HepG2 (cell line): ENCODE data around the gene CREBRF. TPM values are rescaled to one million over a fixed set of nuclear protein-coding genes. Genes with fewer than 3 reads are reported as not detected.

ENCODE experiments used
- CEBPZ ChIP-seq: IDR thresholded peaks from 2 replicates; pipeline ENCODE4 v1.6.1; 2012; ENCODE audit warnings: low read length, improper control_type of control experiment
- ELF3 ChIP-seq: IDR thresholded peaks from 2 replicates; pipeline ENCODE4 v1.6.1; 2016; ENCODE audit warnings: missing genetic modification reagents, missing compliant biosample characterization
- FOXA3 ChIP-seq: IDR thresholded peaks from 2 replicates; pipeline ENCODE4 v1.6.1; 2016; ENCODE audit warnings: missing genetic modification reagents, missing compliant biosample characterization
- HHEX ChIP-seq: IDR thresholded peaks from 2 replicates; pipeline ENCODE4 v1.6.1; 2016; ENCODE audit warnings: control low read depth
- IKZF5 ChIP-seq: IDR thresholded peaks from 2 replicates; pipeline ENCODE4 v1.6.1; 2018; ENCODE audit warnings: missing genetic modification reagents, mild to moderate bottlenecking, missing compliant biosample characterization
- MAX ChIP-seq: IDR thresholded peaks from 2 replicates; pipeline ENCODE4 v1.6.1; 2012; ENCODE audit warnings: inconsistent platforms
- MED1 ChIP-seq: sonication (generic); formaldehyde crosslinking; IDR thresholded peaks from 2 replicates; pipeline ENCODE4 v1.4.0; 2020; ENCODE audit warnings: missing genetic modification reagents
- MEIS2 ChIP-seq: sonication (generic); formaldehyde crosslinking; IDR thresholded peaks from 2 replicates; pipeline ENCODE4 v1.9.0; 2021; ENCODE audit warnings: mild to moderate bottlenecking, missing genetic modification reagents
- MXD3 ChIP-seq: IDR thresholded peaks from 2 replicates; pipeline ENCODE4 v1.6.1; 2016; ENCODE audit warnings: mild to moderate bottlenecking, missing biosample characterization, missing genetic modification reagents
- NCOA1 ChIP-seq: sonication (generic); formaldehyde crosslinking; IDR thresholded peaks from 2 replicates; pipeline ENCODE4 v1.9.0; 2021; ENCODE audit warnings: missing genetic modification reagents
- NFKB2 ChIP-seq: sonication (generic); formaldehyde crosslinking; IDR thresholded peaks from 2 replicates; pipeline ENCODE4 v1.4.0; 2020; ENCODE audit warnings: missing genetic modification reagents, borderline replicate concordance
- NFYC ChIP-seq: IDR thresholded peaks from 2 replicates; pipeline ENCODE4 v1.6.1; 2016; ENCODE audit warnings: missing genetic modification reagents, missing compliant biosample characterization
- RARA ChIP-seq: IDR thresholded peaks from 2 replicates; pipeline ENCODE4 v1.6.1; 2016; ENCODE audit warnings: missing genetic modification reagents, missing compliant biosample characterization
- SP2 ChIP-seq: sonication (generic); formaldehyde crosslinking; IDR thresholded peaks from 2 replicates; pipeline ENCODE4 v1.5.1; 2020; ENCODE audit warnings: mild to moderate bottlenecking, missing genetic modification reagents
- SP4 ChIP-seq: sonication (generic); formaldehyde crosslinking; IDR thresholded peaks from 2 replicates; pipeline ENCODE4 v1.8.1; 2023; ENCODE audit warnings: mild to moderate bottlenecking, missing genetic modification reagents
- TFAP4 ChIP-seq: sonication (generic); IDR thresholded peaks from 2 replicates; pipeline ENCODE4 v1.6.1; 2016; ENCODE audit warnings: low read depth, borderline replicate concordance
- YY1 ChIP-seq: IDR thresholded peaks from 2 replicates; pipeline ENCODE4 v1.6.1; 2011; ENCODE audit warnings: low read length, low read depth, moderate library complexity, mild to moderate bottlenecking; ENCODE audit not compliant: insufficient read depth, insufficient replicate concordance
- ZBTB7B ChIP-seq: sonication (generic); formaldehyde crosslinking; IDR thresholded peaks from 2 replicates; pipeline ENCODE4 v1.4.0; 2020; ENCODE audit warnings: missing genetic modification reagents
- ZMAT3 ChIP-seq: sonication (generic); formaldehyde crosslinking; conservative IDR thresholded peaks from 2 replicates; pipeline ENCODE4 v1.7.0; 2021; ENCODE audit warnings: missing genetic modification reagents
- ZNF180 ChIP-seq: sonication (generic); formaldehyde crosslinking; IDR thresholded peaks from 2 replicates; pipeline ENCODE4 v1.4.0; 2020; ENCODE audit warnings: low read depth, missing genetic modification reagents, borderline replicate concordance
- ZNF414 ChIP-seq: sonication (generic); formaldehyde crosslinking; IDR thresholded peaks from 2 replicates; pipeline ENCODE4 v1.5.0; 2020; ENCODE audit warnings: missing genetic modification reagents
- ZNF430 ChIP-seq: sonication (generic); formaldehyde crosslinking; IDR thresholded peaks from 2 replicates; pipeline ENCODE4 v1.9.0; 2021; ENCODE audit warnings: mild to moderate bottlenecking, missing genetic modification reagents
- ZNF546 ChIP-seq: sonication (generic); formaldehyde crosslinking; conservative IDR thresholded peaks from 2 replicates; pipeline ENCODE4 v1.8.1; 2023; ENCODE audit warnings: mild to moderate bottlenecking, missing genetic modification reagents
- ZNF564 ChIP-seq: sonication (generic); formaldehyde crosslinking; IDR thresholded peaks from 2 replicates; pipeline ENCODE4 v1.8.1; 2023; ENCODE audit warnings: mild to moderate bottlenecking, missing genetic modification reagents
- polyA plus RNA-seq, 8 experiments: library from polyadenylated mRNA; depleted of rRNA in 3 of 8; stranded (reverse) in 7 of 8; unstranded in 1 of 8; fragments of >200 nt; fragmentation: Illumina TruSeq in 4 of 8; extraction: Trizol in 4 of 8; gene quantifications; 2 replicates each; pipeline versions ENCODE4 v1.2.1 to v1.2.3, GENCODE V29; 2011 to 2016; ENCODE audit warnings: low read depth in 4 of 8, missing spikeins in 1 of 8, mixed read lengths in 1 of 8; ENCODE audit not compliant: insufficient read depth in 1 of 8
- total RNA-seq, 5 experiments: library from RNA; depleted of rRNA; stranded (reverse); fragments of >200 nt; fragmentation: Illumina TruSeq; extraction: Trizol; gene quantifications; 2 replicates each; pipeline ENCODE4 v1.2.3, GENCODE V29; 2016; ENCODE audit warnings: low read depth in 1 of 5

The CREBRF gene
- total and polyA plus RNA-seq, 2 of the 13 experiments (the other 11 are each of a cell fraction or from before 2014, with no cell fraction given) = 4.5 to 10.2 TPM

- TF ChIP-seq CEBPZ = no peak
- TF ChIP-seq ZNF564 = no peak
- TF ChIP-seq ELF3 (CRISPR knock-in tag) = peak; percentile 96
- peak; percentile 42; the same call in 1 of the 2 replicates for TF ChIP-seq ZNF414
- TF ChIP-seq ZBTB7B (CRISPR knock-in tag) = peak; percentile 36; the same call in 1 of the 2 replicates
- peak; percentile 25; the same call in 1 of the 2 replicates for TF ChIP-seq IKZF5 (CRISPR knock-in tag)
- TF ChIP-seq NFKB2 (CRISPR knock-in tag) = peak; percentile 70; the same call in 1 of the 2 replicates
- TF ChIP-seq ZNF546 (CRISPR knock-in tag) = no peak
- TF ChIP-seq MAX = peak; percentile 53; the same call in 1 of the 2 replicates
- peak; percentile 99 for TF ChIP-seq SP4 (CRISPR knock-in tag)
- TF ChIP-seq NCOA1 (CRISPR knock-in tag) = peak; percentile 58; the same call in 1 of the 2 replicates
- no peak for TF ChIP-seq ZNF180
- TF ChIP-seq YY1 = peak; percentile 94
- TF ChIP-seq MEIS2 (CRISPR knock-in tag) = peak; percentile 47; the same call in 1 of the 2 replicates
- peak; percentile 62; the same call in 1 of the 2 replicates for TF ChIP-seq RARA (CRISPR knock-in tag)
- TF ChIP-seq NFYC (CRISPR knock-in tag) = peak; percentile 96
- no peak for TF ChIP-seq ZNF430
- TF ChIP-seq SP2 (CRISPR knock-in tag) = peak; percentile 99
- peak; percentile 35; the same call in 1 of the 2 replicates for TF ChIP-seq TFAP4
- peak; percentile 65; the same call in 1 of the 2 replicates for TF ChIP-seq MED1
- peak; percentile 45; the same call in 1 of the 2 replicates for TF ChIP-seq MXD3 (CRISPR knock-in tag)
- TF ChIP-seq FOXA3 (CRISPR knock-in tag) = peak; percentile 37; the same call in 1 of the 2 replicates
- no peak for TF ChIP-seq HHEX (CRISPR knock-in tag)
- peak; percentile 61 for TF ChIP-seq ZMAT3
These were observed 1.1 kb downstream of the CREBRF start (continued) for GRCh38 chr5:173057062-173057924.
